Measurements from ENCODE around the gene LCNL1.

DNA sequence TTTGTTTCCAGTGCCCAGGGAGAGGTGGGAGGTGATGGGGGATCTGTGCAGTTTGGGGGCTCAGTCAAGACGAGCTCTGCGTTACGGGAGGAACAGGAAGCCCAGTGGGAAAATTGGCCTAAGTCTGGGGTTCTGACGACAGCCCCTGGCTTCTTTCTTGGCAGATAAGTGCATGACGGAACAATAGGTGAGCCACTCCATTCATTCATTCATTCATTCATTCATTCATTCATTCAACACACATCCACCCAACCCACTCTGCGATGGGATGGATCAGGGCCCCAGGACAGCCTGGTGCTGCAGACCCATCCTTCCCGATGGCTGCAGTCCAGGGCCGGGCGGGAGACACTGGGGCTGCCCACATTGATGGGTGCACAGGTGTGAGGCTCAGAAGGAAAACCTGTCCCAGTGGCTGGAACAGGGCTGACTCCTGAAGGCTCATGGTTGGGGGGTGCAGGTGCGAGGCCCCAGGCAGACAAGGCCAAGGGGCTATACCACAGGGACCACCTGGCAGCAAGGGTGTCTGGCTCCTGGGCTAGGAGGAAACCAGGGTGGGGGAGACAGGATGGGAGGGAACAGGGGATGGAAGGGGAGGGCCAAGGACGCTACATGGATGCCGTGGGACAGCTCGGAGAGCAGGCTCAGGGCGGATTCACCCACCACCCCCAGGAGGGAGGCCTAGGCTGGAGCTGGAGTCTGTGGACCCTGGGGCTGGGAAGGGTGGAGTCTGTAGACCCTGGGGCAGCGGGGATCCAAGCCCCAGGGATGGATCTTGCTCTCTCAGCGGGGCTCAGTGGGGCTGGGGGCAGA lies 1.9 kb upstream of the LCNL1 start:
- TF ChIP-seq, protein P1, sequence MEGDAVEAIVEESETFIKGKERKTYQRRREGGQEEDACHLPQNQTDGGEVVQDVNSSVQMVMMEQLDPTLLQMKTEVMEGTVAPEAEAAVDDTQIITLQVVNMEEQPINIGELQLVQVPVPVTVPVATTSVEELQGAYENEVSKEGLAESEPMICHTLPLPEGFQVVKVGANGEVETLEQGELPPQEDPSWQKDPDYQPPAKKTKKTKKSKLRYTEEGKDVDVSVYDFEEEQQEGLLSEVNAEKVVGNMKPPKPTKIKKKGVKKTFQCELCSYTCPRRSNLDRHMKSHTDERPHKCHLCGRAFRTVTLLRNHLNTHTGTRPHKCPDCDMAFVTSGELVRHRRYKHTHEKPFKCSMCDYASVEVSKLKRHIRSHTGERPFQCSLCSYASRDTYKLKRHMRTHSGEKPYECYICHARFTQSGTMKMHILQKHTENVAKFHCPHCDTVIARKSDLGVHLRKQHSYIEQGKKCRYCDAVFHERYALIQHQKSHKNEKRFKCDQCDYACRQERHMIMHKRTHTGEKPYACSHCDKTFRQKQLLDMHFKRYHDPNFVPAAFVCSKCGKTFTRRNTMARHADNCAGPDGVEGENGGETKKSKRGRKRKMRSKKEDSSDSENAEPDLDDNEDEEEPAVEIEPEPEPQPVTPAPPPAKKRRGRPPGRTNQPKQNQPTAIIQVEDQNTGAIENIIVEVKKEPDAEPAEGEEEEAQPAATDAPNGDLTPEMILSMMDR (conservative IDR thresholded peaks at IDR 0.05; ENCODE audit: low read length) = no peak
- TF ChIP-seq EZH2phosphoT487 (IDR thresholded peaks at IDR 0.05; ENCODE audit: borderline replicate concordance) = no peak

Measured in Loucy (cell line).